Type B pancreatic cell (in vitro differentiated cells): ENCODE results near the gene CRLF2. TPM values are rescaled to one million over a fixed set of nuclear protein-coding genes. Genes with fewer than 3 reads are reported as not detected.
"Not testable (repeated sequence)": the region's sequence is repeated elsewhere in the genome, so short reads cannot be mapped to it uniquely, and the experiment has no call there.

Source experiments
- DNase-seq: peaks from one replicate; pipeline ENCODE4 v3.0.0; 2021; ENCODE audit warnings: mixed read lengths; ENCODE audit not compliant: unreplicated experiment; ENCODE audit errors: extremely low spot score
- H3K27ac Mint-ChIP-seq: 2 replicates; pipeline ENCODE4 v1.8.0; 2021; ENCODE audit warnings: mild to moderate bottlenecking, mixed read lengths
- H3K27me3 Mint-ChIP-seq: 2 replicates; pipeline ENCODE4 v1.8.0; 2021; ENCODE audit warnings: mixed read lengths
- H3K36me3 Mint-ChIP-seq: 2 replicates; pipeline ENCODE4 v1.8.0; 2021; ENCODE audit warnings: mixed read lengths
- H3K4me1 Mint-ChIP-seq: one replicate; pipeline ENCODE4 v1.8.0; 2021; ENCODE audit warnings: mixed read lengths; ENCODE audit not compliant: unreplicated experiment
- H3K4me3 Mint-ChIP-seq: 2 replicates; pipeline ENCODE4 v1.8.0; 2021; ENCODE audit warnings: mild to moderate bottlenecking, mixed read lengths
- H3K9me3 Mint-ChIP-seq: 2 replicates; pipeline ENCODE4 v1.8.0; 2021; ENCODE audit warnings: mixed read lengths
- long read RNA-seq: library from polyadenylated mRNA; unstranded; transcript quantifications from one replicate; pipeline ENCODE4 v2.0.0, GENCODE V29; 2020
- total RNA-seq: library from RNA; stranded (reverse); gene quantifications from 2 replicates; pipeline ENCODE4 v1.2.1, GENCODE V29; 2021; ENCODE audit warnings: low replicate concordance
- TF ChIP-seq, protein P1 (sequence below): fragments of 200-600 bp; sonication (generic); conservative IDR thresholded peaks from 2 replicates; pipeline ENCODE4 v1.5.0; 2021; ENCODE audit warnings: antibody characterized with exemption, mild to moderate bottlenecking

Gene CRLF2
- total RNA-seq: not detected in 2 replicates
- long read RNA-seq: 0 reads

- peaks cover 15% of the 10 kb centered on the region for H3K27me3 Mint-ChIP-seq
- no peaks in the 10 kb centered on the region for H3K36me3 Mint-ChIP-seq
- H3K27ac Mint-ChIP-seq: peak within 1 kb of the TSS; percentile 55
- no peaks in the 10 kb centered on the region for H3K9me3 Mint-ChIP-seq
- H3K4me1 Mint-ChIP-seq: peaks cover 3% of the 10 kb centered on the region
- H3K4me3 Mint-ChIP-seq: no peak within 1 kb of the TSS
- DNase-seq: no peak
- TF ChIP-seq, protein P1, sequence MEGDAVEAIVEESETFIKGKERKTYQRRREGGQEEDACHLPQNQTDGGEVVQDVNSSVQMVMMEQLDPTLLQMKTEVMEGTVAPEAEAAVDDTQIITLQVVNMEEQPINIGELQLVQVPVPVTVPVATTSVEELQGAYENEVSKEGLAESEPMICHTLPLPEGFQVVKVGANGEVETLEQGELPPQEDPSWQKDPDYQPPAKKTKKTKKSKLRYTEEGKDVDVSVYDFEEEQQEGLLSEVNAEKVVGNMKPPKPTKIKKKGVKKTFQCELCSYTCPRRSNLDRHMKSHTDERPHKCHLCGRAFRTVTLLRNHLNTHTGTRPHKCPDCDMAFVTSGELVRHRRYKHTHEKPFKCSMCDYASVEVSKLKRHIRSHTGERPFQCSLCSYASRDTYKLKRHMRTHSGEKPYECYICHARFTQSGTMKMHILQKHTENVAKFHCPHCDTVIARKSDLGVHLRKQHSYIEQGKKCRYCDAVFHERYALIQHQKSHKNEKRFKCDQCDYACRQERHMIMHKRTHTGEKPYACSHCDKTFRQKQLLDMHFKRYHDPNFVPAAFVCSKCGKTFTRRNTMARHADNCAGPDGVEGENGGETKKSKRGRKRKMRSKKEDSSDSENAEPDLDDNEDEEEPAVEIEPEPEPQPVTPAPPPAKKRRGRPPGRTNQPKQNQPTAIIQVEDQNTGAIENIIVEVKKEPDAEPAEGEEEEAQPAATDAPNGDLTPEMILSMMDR: no peak
These were observed at the start of gene CRLF2 for GRCh38 chrX:1212532-1212931. Gene CRLF2, minus strand, starts transcription at chrX:1212649. Its CDS starts 15 bp downstream, at chrX:1212634.

GRCh38 chrX:1261771-1262170 is 49.3 kb upstream of the CRLF2 start:
- not testable (repeated sequence) for H3K27ac Mint-ChIP-seq, H3K4me1 Mint-ChIP-seq, H3K4me3 Mint-ChIP-seq, H3K27me3 Mint-ChIP-seq, DNase-seq, H3K36me3 Mint-ChIP-seq, H3K9me3 Mint-ChIP-seq

DNA sequence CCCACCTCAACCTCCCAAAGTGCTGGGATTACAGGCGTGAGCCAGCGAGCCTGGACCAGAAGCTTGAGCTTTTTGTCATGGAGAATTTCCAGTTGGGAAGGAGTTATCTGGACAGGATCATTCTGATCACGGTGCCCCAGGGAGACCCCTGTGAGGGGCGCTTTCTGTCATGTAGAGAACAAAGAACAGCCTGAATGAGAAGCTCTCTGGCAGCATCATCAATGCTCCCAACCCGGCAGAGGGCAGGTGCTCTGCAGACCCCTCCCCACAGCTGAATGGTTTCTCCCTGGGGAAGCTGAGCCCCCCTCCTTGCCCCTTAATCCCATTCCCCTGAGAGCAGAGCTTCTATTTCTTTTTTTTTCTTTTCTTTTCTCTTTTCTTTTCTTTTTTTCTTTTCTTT is 48.8 kb upstream of the CRLF2 start:
- H3K4me3 Mint-ChIP-seq: no peak overlapping the region
- peaks cover 4% of the 10 kb centered on the region for H3K9me3 Mint-ChIP-seq
- H3K27ac Mint-ChIP-seq: no peak overlapping the region
- H3K4me1 Mint-ChIP-seq: peaks cover 7% of the 10 kb centered on the region
- H3K36me3 Mint-ChIP-seq: no peaks in the 10 kb centered on the region
- H3K27me3 Mint-ChIP-seq: no peaks in the 10 kb centered on the region
- DNase-seq: no peak
- TF ChIP-seq, protein P1: no peak

- no peak for DNase-seq
- Mint-ChIP-seq H3K4me1 (peaks cover 13% of the 10 kb centered on the region), H3K36me3 (peaks cover 7% of the 10 kb centered on the region), H3K9me3 (peaks cover 25% of the 10 kb centered on the region), H3K27me3 (no peaks in the 10 kb centered on the region), H3K27ac (no peak overlapping the region), H3K4me3 (no peak overlapping the region)
- TF ChIP-seq, protein P1: no peak
These were observed 40.4 kb upstream of the CRLF2 start for GRCh38 chrX:1252861-1253260.

DNA sequence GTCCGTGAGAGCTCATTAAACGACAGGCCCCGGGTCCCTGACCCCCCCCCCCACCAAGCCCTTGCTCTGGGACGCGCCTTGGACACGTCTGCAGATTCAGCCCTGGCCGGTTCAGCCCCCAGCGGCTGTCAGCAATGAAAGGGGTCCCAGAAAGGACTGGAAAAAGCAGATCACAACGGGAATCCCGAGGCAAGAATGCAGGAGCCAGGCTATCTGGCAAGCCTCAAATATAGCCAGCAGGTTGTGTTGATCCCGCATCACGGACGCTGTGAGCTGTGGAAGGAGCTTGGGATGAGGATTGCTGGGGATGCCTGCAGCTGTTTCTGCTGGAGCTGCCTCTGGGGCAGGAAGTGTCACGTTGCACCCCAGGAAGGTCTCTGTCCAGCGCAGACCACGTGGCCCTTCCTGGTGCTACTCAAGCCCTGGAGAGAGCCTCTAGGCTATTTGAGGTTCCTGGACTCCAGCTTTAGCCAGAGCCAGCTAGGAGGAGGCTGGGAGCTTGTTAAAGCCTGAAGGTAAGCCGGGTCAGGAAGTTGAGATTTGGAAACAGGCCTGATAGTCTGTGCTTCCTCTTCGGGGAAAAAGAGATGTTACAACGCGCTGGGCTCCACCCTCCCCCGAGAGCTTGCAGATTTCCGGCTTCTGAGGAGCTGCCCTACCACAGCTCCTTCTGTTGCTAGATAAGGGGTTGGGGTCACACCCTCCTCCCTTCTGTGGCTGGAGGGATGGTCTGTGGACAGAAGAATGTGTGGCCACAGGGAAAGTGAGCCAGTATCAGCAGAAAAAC is 36.8 kb upstream of the CRLF2 start:
- Mint-ChIP-seq H3K4me3 (peak overlapping the region; percentile 65), H3K9me3 (peaks cover 21% of the 10 kb centered on the region), H3K4me1 (peaks cover 10% of the 10 kb centered on the region), H3K36me3 (peaks cover 7% of the 10 kb centered on the region), H3K27me3 (peaks cover 3% of the 10 kb centered on the region), H3K27ac (peak overlapping the region; percentile 31)
- peak; percentile 74 for DNase-seq
- TF ChIP-seq, protein P1: no peak

DNA sequence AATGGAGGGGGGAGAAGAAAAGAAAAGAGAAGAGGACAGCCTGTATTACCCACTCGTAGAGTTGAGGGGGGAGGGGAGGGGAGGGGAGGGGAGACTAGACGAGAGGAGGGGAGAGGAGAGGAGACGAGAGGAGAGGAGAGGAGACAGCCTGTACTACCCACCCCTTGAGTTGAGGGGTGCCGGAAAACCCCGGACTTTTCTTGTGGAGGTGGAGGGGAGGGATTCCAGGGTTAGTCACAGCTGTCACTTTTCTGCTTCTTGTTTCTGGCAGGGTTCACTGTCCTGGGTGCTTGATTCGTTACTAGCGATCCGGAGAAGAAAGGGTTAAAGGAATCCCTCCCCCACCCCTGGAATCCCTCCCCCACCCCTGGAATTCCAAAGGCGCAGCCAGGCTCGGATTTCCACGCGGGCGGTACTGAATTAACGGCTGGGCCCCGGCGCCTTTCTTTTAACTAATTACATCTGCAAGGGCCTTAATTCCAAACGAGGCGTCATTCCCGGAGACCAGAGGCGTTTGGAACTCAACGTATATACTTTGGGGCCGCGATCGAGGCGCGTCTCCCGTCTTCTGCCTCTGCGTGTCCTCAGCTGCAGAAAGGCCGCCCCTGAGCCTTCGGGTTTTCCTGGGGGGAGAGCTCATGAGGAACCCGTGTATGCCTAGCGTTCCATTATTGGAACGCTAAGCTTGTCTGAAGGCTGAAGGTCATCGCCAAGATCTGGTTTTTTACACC is 36.0 kb upstream of the CRLF2 start:
- no peak for DNase-seq
- peaks cover 3% of the 10 kb centered on the region for H3K27me3 Mint-ChIP-seq
- TF ChIP-seq, protein P1: no peak
- H3K27ac Mint-ChIP-seq: peak overlapping the region; percentile 31
- H3K36me3 Mint-ChIP-seq: peaks cover 3% of the 10 kb centered on the region
- peaks cover 16% of the 10 kb centered on the region for H3K9me3 Mint-ChIP-seq
- peaks cover 14% of the 10 kb centered on the region for H3K4me1 Mint-ChIP-seq
- H3K4me3 Mint-ChIP-seq: peak overlapping the region; percentile 63
